WI38 (cell line): ENCODE results near the gene IQGAP3.
"Not testable (repeated sequence)": the region's sequence is repeated elsewhere in the genome, so short reads cannot be mapped to it uniquely, and the experiment has no call there.

ENCODE experiments used
- H3K4me3 ChIP-seq: 2 replicates; pipeline ENCODE4 v1.5.1; 2011; ENCODE audit warnings: low read depth, mild to moderate bottlenecking, control low read depth, low read length
- TF ChIP-seq, protein P1 (sequence below): IDR thresholded peaks from 2 replicates; pipeline ENCODE4 v1.5.1; 2012; ENCODE audit warnings: low read depth, mild to moderate bottlenecking, control low read depth, low read length

The IQGAP3 gene

DNA sequence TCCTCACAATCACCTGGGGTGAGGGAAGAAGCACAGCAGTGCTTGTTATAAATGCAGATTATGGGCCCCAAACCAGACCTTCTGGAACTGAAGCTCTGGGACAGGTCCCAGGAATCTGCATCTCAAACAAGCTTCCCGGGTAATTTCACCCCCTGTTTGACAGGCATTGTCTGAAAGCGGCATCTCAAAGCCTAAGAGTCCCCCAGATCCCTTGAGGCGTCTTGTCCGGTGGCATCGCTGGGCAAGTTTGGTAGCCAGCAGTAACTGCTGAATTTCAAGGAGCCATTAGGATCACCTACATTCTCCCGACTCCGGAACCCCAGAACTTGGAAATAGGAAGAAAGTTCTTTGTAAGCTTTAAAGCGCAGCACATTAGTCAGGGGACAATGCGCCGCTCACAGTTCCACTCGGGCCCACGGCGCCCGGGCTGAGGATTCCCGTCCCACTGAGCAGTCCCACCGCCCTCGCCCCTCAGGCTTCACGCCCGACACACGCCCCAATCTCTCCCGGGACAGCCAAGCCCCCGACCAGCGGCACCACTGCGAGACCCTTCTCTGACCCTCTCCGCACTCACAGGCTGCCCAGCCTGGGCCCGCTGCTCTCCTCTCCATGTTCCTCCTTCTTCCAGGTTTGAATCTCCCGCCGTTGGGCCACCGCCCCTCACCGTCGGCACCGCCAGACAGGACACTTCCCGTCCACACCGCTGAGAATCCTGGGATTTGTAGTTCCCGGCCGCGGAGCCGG, at the start of gene IQGAP3:
TSS of gene IQGAP3 (minus strand) at position 647 of the 744 bp plus-strand sequence. CDS start at position 611, 36 bp downstream.
- TF ChIP-seq, protein P1, sequence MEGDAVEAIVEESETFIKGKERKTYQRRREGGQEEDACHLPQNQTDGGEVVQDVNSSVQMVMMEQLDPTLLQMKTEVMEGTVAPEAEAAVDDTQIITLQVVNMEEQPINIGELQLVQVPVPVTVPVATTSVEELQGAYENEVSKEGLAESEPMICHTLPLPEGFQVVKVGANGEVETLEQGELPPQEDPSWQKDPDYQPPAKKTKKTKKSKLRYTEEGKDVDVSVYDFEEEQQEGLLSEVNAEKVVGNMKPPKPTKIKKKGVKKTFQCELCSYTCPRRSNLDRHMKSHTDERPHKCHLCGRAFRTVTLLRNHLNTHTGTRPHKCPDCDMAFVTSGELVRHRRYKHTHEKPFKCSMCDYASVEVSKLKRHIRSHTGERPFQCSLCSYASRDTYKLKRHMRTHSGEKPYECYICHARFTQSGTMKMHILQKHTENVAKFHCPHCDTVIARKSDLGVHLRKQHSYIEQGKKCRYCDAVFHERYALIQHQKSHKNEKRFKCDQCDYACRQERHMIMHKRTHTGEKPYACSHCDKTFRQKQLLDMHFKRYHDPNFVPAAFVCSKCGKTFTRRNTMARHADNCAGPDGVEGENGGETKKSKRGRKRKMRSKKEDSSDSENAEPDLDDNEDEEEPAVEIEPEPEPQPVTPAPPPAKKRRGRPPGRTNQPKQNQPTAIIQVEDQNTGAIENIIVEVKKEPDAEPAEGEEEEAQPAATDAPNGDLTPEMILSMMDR = no peak
- peak within 1 kb of the TSS; percentile 67 for H3K4me3 ChIP-seq

DNA sequence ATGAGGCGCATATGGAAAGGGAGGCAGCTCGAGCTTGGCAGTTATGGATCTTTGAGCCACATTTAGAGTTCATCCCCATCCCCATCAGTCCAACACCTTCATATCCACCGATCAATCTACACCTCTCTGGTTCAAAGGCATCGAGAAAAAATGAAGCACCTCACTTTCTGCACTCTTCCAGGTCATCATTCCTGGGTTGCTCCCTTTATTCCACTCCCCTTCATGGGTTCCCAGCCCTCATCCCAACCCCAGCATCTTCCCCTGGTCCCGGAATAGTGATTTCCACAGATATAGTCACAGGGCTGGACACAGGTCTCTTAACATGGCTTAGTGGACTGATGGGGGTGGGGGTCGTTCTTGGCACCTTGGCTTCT, 47.2 kb upstream of the IQGAP3 start:
- H3K4me3 ChIP-seq = no peak overlapping the region
- TF ChIP-seq, protein P1 = no peak

GRCh38 chr1:156618853-156619581, 46.7 kb upstream of the IQGAP3 start, which contains the start of gene HAPLN2:
TSS of gene HAPLN2 (plus strand) at chr1:156619415. CDS start at chr1:156623491, 4,076 bp downstream.
- H3K4me3 ChIP-seq = no peak within 1 kb of the TSS
- TF ChIP-seq, protein P1 = peak; percentile 31

- no peak overlapping the region for H3K4me3 ChIP-seq
- TF ChIP-seq, protein P1 = no peak
These were observed 44.1 kb upstream of the IQGAP3 start for GRCh38 chr1:156616463-156616862.

- TF ChIP-seq, protein P1 = no peak
- no peak overlapping the region for H3K4me3 ChIP-seq
These were observed 43.6 kb upstream of the IQGAP3 start for GRCh38 chr1:156615946-156616345.

GRCh38 chr1:156612666-156613065, 40.3 kb upstream of the IQGAP3 start:
- H3K4me3 ChIP-seq = no peak overlapping the region
- TF ChIP-seq, protein P1 = no peak

- not testable (repeated sequence) for H3K4me3 ChIP-seq
These were observed 37.7 kb upstream of the IQGAP3 start for GRCh38 chr1:156610072-156610471.
